ENCODE data around the gene COMMD3.

COMMD3 gene

DNA sequence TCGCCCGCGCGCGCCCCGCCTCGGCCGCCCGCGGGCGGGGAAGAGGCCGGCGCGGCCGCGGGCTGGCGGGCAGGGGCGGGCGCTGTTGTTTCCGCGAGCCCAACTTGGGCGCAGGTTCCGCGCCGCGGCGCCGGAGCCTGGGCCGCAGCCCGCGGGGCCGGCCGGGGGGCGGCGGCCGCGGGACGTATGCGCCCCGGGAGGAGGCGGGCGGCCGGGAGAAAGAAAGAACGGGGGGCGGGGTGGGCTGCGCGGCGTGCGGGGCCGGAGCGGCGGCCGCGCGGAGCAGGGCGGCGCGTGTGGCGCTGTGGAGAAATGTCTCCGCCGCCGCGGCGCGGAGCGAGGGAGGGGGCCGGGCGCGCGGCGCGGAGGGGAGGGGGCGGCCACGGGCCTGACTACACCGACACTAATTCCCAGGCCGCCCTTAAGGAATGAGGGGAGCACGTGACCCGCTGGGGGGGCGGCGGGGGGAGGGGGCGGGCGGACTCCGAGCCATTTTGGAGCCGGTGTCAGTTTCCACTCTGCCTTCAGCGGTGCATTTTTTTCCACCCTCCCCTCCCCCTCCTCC is 4.5 kb downstream of the COMMD3 start, which contains the start of gene BMI1:
BMI1 (plus strand) TSS at position 509 of the 565 bp plus-strand sequence. CDS start 5,351 bp downstream, outside the sequence.
- H3K4me3 ChIP-seq (ENCODE audit: low read depth in 1 of 2, low read length in 2 of 2), result peak within 1 kb of the TSS; percentile 70 to 89
- H3K4me1 ChIP-seq (ENCODE audit: insufficient read depth, low read length), result peaks cover 59% of the 10 kb centered on the region
- H3K9me3 ChIP-seq (ENCODE audit: low read length), result no peaks in the 10 kb centered on the region
- peak within 1 kb of the TSS; percentile 96 for H3K27ac ChIP-seq (ENCODE audit: low read depth, low read length)
- peaks cover 0 to 7% of the 10 kb centered on the region in 2 donors for H3K27me3 ChIP-seq (ENCODE audit: control insufficient read depth in 1 of 2, insufficient read depth in 2 of 2, low read length in 2 of 2)
- H3K36me3 ChIP-seq (ENCODE audit: insufficient read depth, low read length), result no peaks in the 10 kb centered on the region
- peak within 1 kb of the TSS; percentile 58 for H3K9ac ChIP-seq (ENCODE audit: low read length)

DNA sequence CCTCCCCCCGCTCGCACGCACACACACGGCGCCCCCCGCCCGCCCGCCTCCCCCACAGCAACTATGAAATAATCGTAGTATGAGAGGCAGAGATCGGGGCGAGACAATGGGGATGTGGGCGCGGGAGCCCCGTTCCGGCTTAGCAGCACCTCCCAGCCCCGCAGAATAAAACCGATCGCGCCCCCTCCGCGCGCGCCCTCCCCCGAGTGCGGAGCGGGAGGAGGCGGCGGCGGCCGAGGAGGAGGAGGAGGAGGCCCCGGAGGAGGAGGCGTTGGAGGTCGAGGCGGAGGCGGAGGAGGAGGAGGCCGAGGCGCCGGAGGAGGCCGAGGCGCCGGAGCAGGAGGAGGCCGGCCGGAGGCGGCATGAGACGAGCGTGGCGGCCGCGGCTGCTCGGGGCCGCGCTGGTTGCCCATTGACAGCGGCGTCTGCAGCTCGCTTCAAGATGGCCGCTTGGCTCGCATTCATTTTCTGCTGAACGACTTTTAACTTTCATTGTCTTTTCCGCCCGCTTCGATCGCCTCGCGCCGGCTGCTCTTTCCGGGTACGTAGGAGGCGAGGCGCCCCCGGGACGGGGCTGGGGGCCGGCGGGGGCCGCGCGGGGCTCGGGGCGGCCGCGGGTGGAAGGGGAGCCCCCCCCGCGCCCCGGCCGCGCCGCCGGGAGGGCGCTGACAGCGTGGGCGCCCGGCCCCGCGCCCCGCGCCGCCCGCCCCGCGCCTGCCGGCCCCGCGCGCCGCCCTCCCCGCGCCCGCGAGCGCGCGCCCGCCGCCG is 5.2 kb downstream of the COMMD3 start:
- Histone ChIP-seq H3K9me3 (ENCODE audit: low read length) (no peaks in the 10 kb centered on the region), H3K27ac (ENCODE audit: low read depth, low read length) (peak overlapping the region; percentile 96), H3K4me1 (ENCODE audit: insufficient read depth, low read length) (peaks cover 65% of the 10 kb centered on the region), H3K9ac (ENCODE audit: low read length) (no peak overlapping the region), H3K36me3 (ENCODE audit: insufficient read depth, low read length) (no peaks in the 10 kb centered on the region), H3K27me3 (ENCODE audit: control insufficient read depth in 1 of 2, insufficient read depth in 2 of 2, low read length in 2 of 2) (peaks cover 0 to 7% of the 10 kb centered on the region in 2 donors), H3K4me3 (ENCODE audit: low read depth in 1 of 2, low read length in 2 of 2) (peak overlapping the region; percentile 62 to 70)

GRCh38 chr10:22321924-22322640 is 5.9 kb downstream of the COMMD3 start:
- Histone ChIP-seq H3K36me3 (ENCODE audit: insufficient read depth, low read length) (peaks cover 4% of the 10 kb centered on the region), H3K27me3 (ENCODE audit: control insufficient read depth in 1 of 2, insufficient read depth in 2 of 2, low read length in 2 of 2) (peaks cover 0 to 7% of the 10 kb centered on the region in 2 donors), H3K9me3 (ENCODE audit: low read length) (no peaks in the 10 kb centered on the region), H3K4me1 (ENCODE audit: insufficient read depth, low read length) (peaks cover 64% of the 10 kb centered on the region), H3K9ac (ENCODE audit: low read length) (no peak overlapping the region), H3K4me3 (ENCODE audit: low read depth in 1 of 2, low read length in 2 of 2) (peak overlapping the region; percentile 57 to 89), H3K27ac (ENCODE audit: low read depth, low read length) (no peak overlapping the region)

DNA sequence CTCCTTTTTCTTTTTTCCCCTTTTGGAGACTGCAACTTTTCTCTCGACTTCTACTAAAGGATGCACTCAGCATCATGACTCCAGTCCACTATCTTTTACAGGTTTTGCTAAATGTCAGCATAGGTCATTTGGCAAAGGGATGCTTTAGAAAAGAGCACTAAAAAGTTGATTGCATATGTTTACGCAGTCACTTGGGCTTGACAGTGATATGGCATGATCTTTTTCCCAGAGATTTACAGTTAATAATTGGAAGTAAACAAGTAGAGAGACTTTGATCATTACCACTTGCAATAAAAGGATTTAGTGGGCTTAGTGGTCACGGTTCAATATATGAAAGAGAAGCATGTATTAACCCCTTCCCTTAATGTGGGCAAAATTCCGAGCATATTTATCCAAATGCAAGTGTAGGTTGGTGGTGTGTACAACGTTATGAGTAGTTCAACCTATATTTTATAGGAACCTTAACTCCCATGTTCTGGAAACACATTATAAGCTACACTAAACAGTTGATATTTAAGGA is 6.5 kb downstream of the COMMD3 start:
- peak overlapping the region; percentile 57 to 89 for H3K4me3 ChIP-seq (ENCODE audit: low read depth in 1 of 2, low read length in 2 of 2)
- peaks cover 0 to 7% of the 10 kb centered on the region in 2 donors for H3K27me3 ChIP-seq (ENCODE audit: control insufficient read depth in 1 of 2, insufficient read depth in 2 of 2, low read length in 2 of 2)
- no peak overlapping the region for H3K27ac ChIP-seq (ENCODE audit: low read depth, low read length)
- peaks cover 58% of the 10 kb centered on the region for H3K4me1 ChIP-seq (ENCODE audit: insufficient read depth, low read length)
- no peaks in the 10 kb centered on the region for H3K9me3 ChIP-seq (ENCODE audit: low read length)
- no peak overlapping the region for H3K9ac ChIP-seq (ENCODE audit: low read length)
- peaks cover 4% of the 10 kb centered on the region for H3K36me3 ChIP-seq (ENCODE audit: insufficient read depth, low read length)

DNA sequence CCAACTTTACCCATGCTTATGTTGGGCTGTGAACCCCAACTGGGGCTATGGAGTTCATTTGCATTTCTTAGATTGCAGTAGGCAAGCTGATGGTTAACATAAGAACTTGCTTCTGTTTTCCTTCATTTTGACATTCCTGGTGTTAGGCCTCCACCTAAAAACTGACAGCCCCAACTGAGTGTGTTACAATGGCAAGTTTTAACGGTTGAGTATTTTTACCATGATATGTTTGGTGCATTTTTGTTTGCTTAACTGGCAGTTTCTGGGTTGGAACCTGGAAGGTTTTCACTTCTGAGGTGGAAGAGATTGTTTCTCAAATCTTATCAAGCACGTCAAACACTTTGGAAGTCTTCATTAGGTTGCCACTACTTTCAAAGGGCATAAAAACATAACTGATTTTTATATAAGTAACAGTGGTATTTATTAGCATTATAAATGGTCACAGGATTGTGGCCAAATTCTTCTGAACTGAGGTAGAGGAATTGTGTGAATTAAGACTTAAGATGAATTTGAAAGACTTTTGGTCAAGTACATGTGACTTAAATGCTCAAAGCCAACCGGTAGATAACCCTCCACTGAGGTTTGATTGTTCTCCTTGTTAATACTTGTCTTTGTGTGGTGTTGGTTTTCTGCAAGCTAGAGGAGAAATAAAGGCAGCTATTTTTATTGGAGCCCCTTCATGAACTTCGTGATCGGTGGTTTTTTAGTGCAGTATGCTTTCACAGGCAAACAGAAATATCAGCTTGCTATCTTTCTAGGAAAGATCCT is 7.5 kb downstream of the COMMD3 start:
- no peaks in the 10 kb centered on the region for H3K9me3 ChIP-seq (ENCODE audit: low read length)
- no peak overlapping the region for H3K9ac ChIP-seq (ENCODE audit: low read length)
- peaks cover 4% of the 10 kb centered on the region for H3K36me3 ChIP-seq (ENCODE audit: insufficient read depth, low read length)
- H3K4me1 ChIP-seq (ENCODE audit: insufficient read depth, low read length), result peaks cover 50% of the 10 kb centered on the region
- peak overlapping the region in 1 of 2 donors; percentile 22 for H3K4me3 ChIP-seq (ENCODE audit: low read depth in 1 of 2, low read length in 2 of 2)
- H3K27ac ChIP-seq (ENCODE audit: low read depth, low read length), result no peak overlapping the region
- H3K27me3 ChIP-seq (ENCODE audit: control insufficient read depth in 1 of 2, insufficient read depth in 2 of 2, low read length in 2 of 2), result peaks cover 0 to 7% of the 10 kb centered on the region in 2 donors

GRCh38 chr10:22324413-22324812 is 8.2 kb downstream of the COMMD3 start:
- H3K36me3 ChIP-seq (ENCODE audit: insufficient read depth, low read length), result peaks cover 8% of the 10 kb centered on the region
- peak overlapping the region in 1 of 2 donors; percentile 76 for H3K4me3 ChIP-seq (ENCODE audit: low read depth in 1 of 2, low read length in 2 of 2)
- H3K4me1 ChIP-seq (ENCODE audit: insufficient read depth, low read length), result peaks cover 44% of the 10 kb centered on the region
- no peaks in the 10 kb centered on the region for H3K9me3 ChIP-seq (ENCODE audit: low read length)
- H3K9ac ChIP-seq (ENCODE audit: low read length), result no peak overlapping the region
- no peak overlapping the region for H3K27ac ChIP-seq (ENCODE audit: low read depth, low read length)
- H3K27me3 ChIP-seq (ENCODE audit: control insufficient read depth in 1 of 2, insufficient read depth in 2 of 2, low read length in 2 of 2), result peaks cover 0 to 7% of the 10 kb centered on the region in 2 donors

DNA sequence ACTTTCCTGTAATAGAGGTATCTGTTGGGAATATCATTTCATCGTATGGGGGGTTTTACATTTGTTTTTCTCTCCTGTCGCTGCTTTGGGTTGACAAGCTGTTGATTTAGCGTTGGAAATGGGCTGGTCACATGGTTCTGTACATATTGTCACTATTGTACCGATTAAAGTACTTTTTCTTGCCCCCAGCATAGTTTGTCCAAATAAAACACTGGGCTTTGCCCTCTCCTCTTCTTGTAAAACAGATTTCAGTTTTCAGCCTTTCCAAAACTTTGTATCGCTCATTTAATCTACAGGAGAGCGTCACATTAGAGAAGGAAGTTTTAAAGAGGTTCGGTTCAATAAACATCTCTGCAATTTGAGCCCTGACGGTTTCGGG is 8.7 kb downstream of the COMMD3 start:
- H3K36me3 ChIP-seq (ENCODE audit: insufficient read depth, low read length), result peaks cover 13% of the 10 kb centered on the region
- H3K4me3 ChIP-seq (ENCODE audit: low read depth in 1 of 2, low read length in 2 of 2), result peak overlapping the region; percentile 63 to 76
- peaks cover 39% of the 10 kb centered on the region for H3K4me1 ChIP-seq (ENCODE audit: insufficient read depth, low read length)
- H3K9ac ChIP-seq (ENCODE audit: low read length), result peak overlapping the region; percentile 27
- H3K9me3 ChIP-seq (ENCODE audit: low read length), result no peaks in the 10 kb centered on the region
- peaks cover 0 to 7% of the 10 kb centered on the region in 2 donors for H3K27me3 ChIP-seq (ENCODE audit: control insufficient read depth in 1 of 2, insufficient read depth in 2 of 2, low read length in 2 of 2)
- H3K27ac ChIP-seq (ENCODE audit: low read depth, low read length), result no peak overlapping the region

- peaks cover 0 to 7% of the 10 kb centered on the region in 2 donors for H3K27me3 ChIP-seq (ENCODE audit: control insufficient read depth in 1 of 2, insufficient read depth in 2 of 2, low read length in 2 of 2)
- H3K9me3 ChIP-seq (ENCODE audit: low read length), result no peaks in the 10 kb centered on the region
- peak overlapping the region; percentile 27 for H3K9ac ChIP-seq (ENCODE audit: low read length)
- H3K4me3 ChIP-seq (ENCODE audit: low read depth in 1 of 2, low read length in 2 of 2), result peak overlapping the region; percentile 63 to 76
- peaks cover 16% of the 10 kb centered on the region for H3K36me3 ChIP-seq (ENCODE audit: insufficient read depth, low read length)
- peaks cover 36% of the 10 kb centered on the region for H3K4me1 ChIP-seq (ENCODE audit: insufficient read depth, low read length)
- peak overlapping the region; percentile 57 for H3K27ac ChIP-seq (ENCODE audit: low read depth, low read length)
Measured at GRCh38 chr10:22325272-22326144, 9.3 kb downstream of the COMMD3 start.

DNA sequence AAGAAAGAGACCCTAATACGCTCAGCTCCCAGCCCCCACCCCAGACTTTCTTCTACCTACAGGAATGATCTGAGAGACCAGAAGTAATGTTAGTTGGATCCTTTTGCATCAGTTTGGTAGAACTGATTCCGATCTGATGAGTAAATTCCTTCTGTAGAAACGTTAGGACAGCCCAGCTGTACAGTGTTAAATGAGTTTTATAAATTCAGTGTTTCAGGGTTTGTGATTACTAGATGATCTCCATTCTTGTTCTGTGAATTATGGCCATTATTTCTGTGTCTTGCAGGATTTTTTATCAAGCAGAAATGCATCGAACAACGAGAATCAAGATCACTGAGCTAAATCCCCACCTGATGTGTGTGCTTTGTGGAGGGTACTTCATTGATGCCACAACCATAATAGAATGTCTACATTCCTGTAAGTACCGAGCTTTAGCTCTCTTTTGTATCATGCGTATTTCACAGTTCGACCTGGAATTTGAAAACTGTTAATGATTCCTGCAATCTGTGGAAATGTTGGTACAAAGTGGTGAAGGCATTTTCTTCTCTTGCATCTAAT is 10.0 kb downstream of the COMMD3 start:
- Histone ChIP-seq H3K9me3 (ENCODE audit: low read length) (no peaks in the 10 kb centered on the region), H3K27ac (ENCODE audit: low read depth, low read length) (peak overlapping the region; percentile 57), H3K36me3 (ENCODE audit: insufficient read depth, low read length) (peaks cover 16% of the 10 kb centered on the region), H3K27me3 (ENCODE audit: control insufficient read depth in 1 of 2, insufficient read depth in 2 of 2, low read length in 2 of 2) (peaks cover 0 to 7% of the 10 kb centered on the region in 2 donors), H3K4me3 (ENCODE audit: low read depth in 1 of 2, low read length in 2 of 2) (peak overlapping the region; percentile 17 to 42), H3K4me1 (ENCODE audit: insufficient read depth, low read length) (peaks cover 36% of the 10 kb centered on the region), H3K9ac (ENCODE audit: low read length) (no peak overlapping the region)

- Histone ChIP-seq H3K9me3 (ENCODE audit: low read length) (no peaks in the 10 kb centered on the region), H3K9ac (ENCODE audit: low read length) (no peak overlapping the region)
Measured at GRCh38 chr10:22329150-22329549, 13.0 kb downstream of the COMMD3 start.

More at GRCh38 chr10:22329150-22329549, 13.0 kb downstream of the COMMD3 start:
- Histone ChIP-seq H3K27me3 (ENCODE audit: control insufficient read depth in 1 of 2, insufficient read depth in 2 of 2, low read length in 2 of 2) (peaks cover 6% of the 10 kb centered on the region in 2 donors), H3K4me3 (ENCODE audit: low read depth in 1 of 2, low read length in 2 of 2) (no peak overlapping the region), H3K4me1 (ENCODE audit: insufficient read depth, low read length) (peaks cover 17% of the 10 kb centered on the region), H3K36me3 (ENCODE audit: insufficient read depth, low read length) (peaks cover 16% of the 10 kb centered on the region), H3K27ac (ENCODE audit: low read depth, low read length) (no peak overlapping the region)

Data from muscle layer of colon (tissue), 2 donors.